GM12878 (cell line): ENCODE data around the gene SOWAHB. TPM values are rescaled to one million over a fixed set of nuclear protein-coding genes. Genes with fewer than 3 reads are reported as not detected.

ENCODE experiments used
- ATAC-seq: fragments of 200-7000 bp; cut with Tn5 transposase; 3 replicates; pipeline ENCODE4 v1.9.1; 2020; ENCODE audit warnings: mild to moderate bottlenecking, moderate library complexity
- BruUV-seq: library from RNA; stranded (reverse); fragments of 400-500 nt; replicated peaks from 2 replicates; lab custom pipeline; 2021; lab: Mats Ljungman, UMichigan
- CTCF ChIA-PET: fragments of 300-600 bp; sonication (Branson Sonifier 250); formaldehyde crosslinking; extraction: SDS; loops from one replicate; lab custom pipeline; 2021; ENCODE audit warnings: inconsistent platforms; lab: Yijun Ruan, JAX
- POLR2A ChIA-PET: fragments of 350-600 bp; formaldehyde crosslinking; extraction: SDS; loops from one replicate; lab custom pipeline; 2021; ENCODE audit warnings: inconsistent platforms; lab: Charles Lee
- RAD21 ChIA-PET: fragments of 300-600 bp; sonication (Branson Sonifier 250); formaldehyde crosslinking; loops from one replicate; lab custom pipeline; 2023; ENCODE audit warnings: antibody characterized with exemption; ENCODE audit not compliant: unreplicated experiment; lab: Charles Lee
- SMC1A ChIA-PET: fragments of 300-600 bp; sonication (Branson Sonifier 250); formaldehyde crosslinking; loops from one replicate; lab custom pipeline; 2023; ENCODE audit not compliant: unreplicated experiment, uncharacterized antibody; lab: Charles Lee
- DNase-seq: peaks from one replicate; pipeline ENCODE4 v3.0.0-alpha.2; 2011; ENCODE audit warnings: low read depth, low spot score
- FAIRE-seq: peaks from 3 replicates; lab custom pipeline; 2011; peaks lifted over from hg19 to GRCh38; lab: Jason Lieb, UNC
- H2AFZ ChIP-seq: 2 replicates; pipeline ENCODE4 v1.6.0; 2011; ENCODE audit warnings: low read depth, low read length, control low read depth; ENCODE audit not compliant: control insufficient read depth
- H3K27ac ChIP-seq: 2 replicates; pipeline ENCODE4 v1.5.1; 2011; ENCODE audit warnings: control low read depth; ENCODE audit not compliant: control insufficient read depth, insufficient read depth
- H3K27me3 ChIP-seq, 2 experiments: replicated peaks in 1 of 2; 2 replicates each; pipeline versions ENCODE4 v1.6.0 to v1.6.1; 2011; ENCODE audit warnings: low read length in 1 of 2; ENCODE audit not compliant: control insufficient read depth in 2 of 2, insufficient read depth in 2 of 2
- H3K36me3 ChIP-seq, 2 experiments: 2 replicates each; pipeline ENCODE4 v1.5.1; 2011; ENCODE audit warnings: low read length in 1 of 2; ENCODE audit not compliant: control insufficient read depth in 2 of 2, insufficient read depth in 2 of 2
- H3K4me1 ChIP-seq: 2 replicates; pipeline ENCODE4 v1.6.1; 2011; ENCODE audit warnings: mild to moderate bottlenecking, low read length, moderate library complexity, mixed read lengths; ENCODE audit not compliant: control insufficient read depth, insufficient read depth
- H3K4me2 ChIP-seq: 2 replicates; pipeline ENCODE4 v1.6.0; 2011; ENCODE audit warnings: control low read depth; ENCODE audit not compliant: control insufficient read depth, insufficient read depth
- H3K4me3 ChIP-seq: fragments of 200-600 bp; sonication (generic); 2 replicates; pipeline ENCODE4 v1.5.1; 2016
- H3K79me2 ChIP-seq: 2 replicates; pipeline ENCODE4 v1.6.0; 2011; ENCODE audit warnings: low read length; ENCODE audit not compliant: control insufficient read depth, insufficient read depth
- H3K9ac ChIP-seq: 2 replicates; pipeline ENCODE4 v1.8.0; 2011; ENCODE audit warnings: low read length, control low read depth, mixed read lengths; ENCODE audit not compliant: control insufficient read depth, insufficient read depth
- H3K9me3 ChIP-seq: replicated peaks from 3 replicates; pipeline ENCODE4 v1.5.1; 2011; ENCODE audit warnings: mild to moderate bottlenecking, low read length; ENCODE audit not compliant: control insufficient read depth, insufficient read depth
- H4K20me1 ChIP-seq: 2 replicates; pipeline ENCODE4 v1.6.0; 2011; ENCODE audit not compliant: control insufficient read depth, insufficient read depth
- ASH2L ChIP-seq: fragments of 300-600, 200-600 bp; sonication (generic); IDR thresholded peaks from 2 replicates; pipeline ENCODE4 v1.6.1; 2017; ENCODE audit warnings: low read depth, mild to moderate bottlenecking, borderline replicate concordance
- CBFB ChIP-seq: IDR thresholded peaks from 2 replicates; pipeline ENCODE4 v1.6.1; 2016; ENCODE audit warnings: antibody characterized with exemption, low read depth
- CBX3 ChIP-seq: fragments of 200-600 bp; sonication (generic); IDR thresholded peaks from 2 replicates; pipeline ENCODE4 v1.6.1; 2016; ENCODE audit warnings: low read depth, borderline replicate concordance
- CHD1 ChIP-seq: IDR thresholded peaks from 2 replicates; pipeline ENCODE4 v1.6.1; 2012; ENCODE audit warnings: low read depth, low read length, improper control_type of control experiment
- CREB1 ChIP-seq: IDR thresholded peaks from 2 replicates; pipeline ENCODE4 v1.6.1; 2012; ENCODE audit warnings: low read depth, mild to moderate bottlenecking, inconsistent platforms
- POLR2A ChIP-seq: IDR thresholded peaks from 2 replicates; pipeline ENCODE4 v1.6.1; 2011; ENCODE audit warnings: low read depth, mild to moderate bottlenecking, low read length
- RFX5 ChIP-seq: IDR thresholded peaks from 2 replicates; pipeline ENCODE4 v1.6.1; 2011; ENCODE audit warnings: low read depth, low read length, improper control_type of control experiment
- YY1 ChIP-seq: IDR thresholded peaks from 2 replicates; pipeline ENCODE4 v1.6.1; 2011; ENCODE audit warnings: low read depth, mild to moderate bottlenecking, low read length
- ZNF384 ChIP-seq: IDR thresholded peaks from 2 replicates; pipeline ENCODE4 v1.6.1; 2012; ENCODE audit warnings: low read depth, mild to moderate bottlenecking, low read length, improper control_type of control experiment, borderline replicate concordance
- WGBS: methylation state at CpG from one replicate; pipeline ENCODE4 v1.1.6; 2016; ENCODE audit warnings: low lambda C conversion rate; ENCODE audit not compliant: insufficient replicate concordance, insufficient coverage; ENCODE audit errors: missing lambda C conversion rate; 5-methylcytosine and 5-hydroxymethylcytosine counted together
- in situ Hi-C: fragments of 300-500 bp; cut with MboI; formaldehyde crosslinking; loops from 9 replicates; pipeline ENCODE4 v1.14.3; 2018; ENCODE audit warnings: mixed read lengths
- intact Hi-C: fragments of 100-400 bp; cut with micrococcal nuclease; formaldehyde crosslinking; loops from one replicate; pipeline ENCODE4 v1.14.2; 2022; ENCODE audit not compliant: unreplicated experiment
- polyA plus RNA-seq, 11 experiments: library from polyadenylated mRNA; depleted of rRNA in 4 of 11; unstranded in 6 of 11; stranded (reverse) in 5 of 11; fragments of >200 nt; fragmentation: Nextera tagmentation in 4 of 11; fragmentation: Illumina TruSeq in 1 of 11; extraction: Ambion mirVana in 4 of 11; extraction: Trizol in 1 of 11; gene quantifications; 1 replicate in 1 of 11; 2 replicates in 10 of 11; pipeline versions ENCODE4 v1.2.1 to v1.2.3, GENCODE V29; 2011 to 2016; ENCODE audit warnings: inconsistent platforms in 2 of 11, missing spikeins in 2 of 11, low read depth in 1 of 11
- total RNA-seq, 4 experiments: library from RNA; depleted of rRNA in 3 of 4; stranded (reverse); fragments of >200 nt in 3 of 4; fragmentation: Illumina TruSeq in 1 of 4; extraction: Trizol in 1 of 4; gene quantifications; 2 replicates each; pipeline versions ENCODE4 v1.2.1 to v1.2.3, GENCODE V29; 2013 to 2021
- TF ChIP-seq, protein P1 (sequence below): IDR thresholded peaks from 2 replicates; pipeline ENCODE4 v1.6.1; 2011; ENCODE audit warnings: low read depth, low read length, improper control_type of control experiment, borderline replicate concordance

Gene SOWAHB
- total and polyA plus RNA-seq, 10 of the 15 experiments (the other 5 are each of a cell fraction or from before 2014, with no cell fraction given), result 0.01 to 0.13 (median 0.05) TPM; not detected in 4

- Histone ChIP-seq H3K27me3 (peaks cover 0 to 2% of the 10 kb centered on the region in 2 experiments; a peak in 1 of 4 replicates), H2AFZ (no peak overlapping the region), H3K9ac (no peak overlapping the region), H3K27ac (no peak overlapping the region), H3K9me3 (no peaks in the 10 kb centered on the region; the same call in 2 of the 3 replicates), H3K4me1 (no peaks in the 10 kb centered on the region), H3K36me3 (no peaks in the 10 kb centered on the region), H3K79me2 (no peaks in the 10 kb centered on the region), H3K4me3 (no peak overlapping the region), H4K20me1 (no peaks in the 10 kb centered on the region), H3K4me2 (no peak overlapping the region)
- BruUV-seq, result no TSS peak
- ChIA-PET RAD21 (no interaction called here), SMC1A (no interaction called here), CTCF (no interaction called here), POLR2A (no interaction called here)
- in situ Hi-C loops (no loop called here), intact Hi-C loops (no loop called here)
- DNase-seq (no peak), ATAC-seq (no peak), FAIRE-seq (no peak)
- WGBS, result 21% methylated on average over 2 of the region's 2 CpGs
- no peak for TF ChIP-seq ASH2L
- TF ChIP-seq YY1, result no peak
- TF ChIP-seq, protein P1, sequence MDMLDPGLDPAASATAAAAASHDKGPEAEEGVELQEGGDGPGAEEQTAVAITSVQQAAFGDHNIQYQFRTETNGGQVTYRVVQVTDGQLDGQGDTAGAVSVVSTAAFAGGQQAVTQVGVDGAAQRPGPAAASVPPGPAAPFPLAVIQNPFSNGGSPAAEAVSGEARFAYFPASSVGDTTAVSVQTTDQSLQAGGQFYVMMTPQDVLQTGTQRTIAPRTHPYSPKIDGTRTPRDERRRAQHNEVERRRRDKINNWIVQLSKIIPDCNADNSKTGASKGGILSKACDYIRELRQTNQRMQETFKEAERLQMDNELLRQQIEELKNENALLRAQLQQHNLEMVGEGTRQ, result no peak
- TF ChIP-seq CREB1, result no peak
- no peak for TF ChIP-seq RFX5
- TF ChIP-seq CBFB, result no peak
- no peak for TF ChIP-seq ZNF384
- no peak for TF ChIP-seq CBX3
- TF ChIP-seq CHD1, result no peak
- no peak for TF ChIP-seq POLR2A
These were observed 15.3 kb downstream of the SOWAHB start for GRCh38 chr4:76882630-76883029.
